IMR-90 (cell line): ENCODE measurements around the gene MYO3B.

Experiments used
- BHLHE40 ChIP-seq: fragments of 150-350 bp; IDR thresholded peaks from 2 replicates; pipeline ENCODE4 v1.6.1; 2016; ENCODE audit warnings: mild to moderate bottlenecking, low read depth, low read length
- CEBPB ChIP-seq: IDR thresholded peaks from 2 replicates; pipeline ENCODE4 v1.6.1; 2012; ENCODE audit warnings: low read depth, low read length, improper control_type of control experiment
- CHD1 ChIP-seq: IDR thresholded peaks from 2 replicates; pipeline ENCODE4 v1.6.1; 2012; ENCODE audit warnings: low read depth, low read length, improper control_type of control experiment
- MAFK ChIP-seq: IDR thresholded peaks from 2 replicates; pipeline ENCODE4 v1.6.1; 2012; ENCODE audit warnings: low read depth, low read length, improper control_type of control experiment
- MAZ ChIP-seq: IDR thresholded peaks from 2 replicates; pipeline ENCODE4 v1.6.1; 2012; ENCODE audit warnings: low read depth, mild to moderate bottlenecking, low read length, improper control_type of control experiment, moderate library complexity, borderline replicate concordance
- POLR2A ChIP-seq: IDR thresholded peaks from 2 replicates; pipeline ENCODE4 v1.6.1; 2012; ENCODE audit warnings: mild to moderate bottlenecking, low read depth, low read length
- RFX5 ChIP-seq: IDR thresholded peaks from 2 replicates; pipeline ENCODE4 v1.8.0; 2012; ENCODE audit warnings: low read depth, mild to moderate bottlenecking, low read length, moderate library complexity
- TF ChIP-seq, protein P1 (sequence below): fragments of 150-350 bp; IDR thresholded peaks from 2 replicates; pipeline ENCODE4 v1.6.1; 2017; ENCODE audit warnings: mild to moderate bottlenecking, antibody characterized with exemption, low read length, low read depth
- TF ChIP-seq, protein P2 (sequence below): conservative IDR thresholded peaks from 2 replicates; pipeline ENCODE4 v1.5.1; 2012; ENCODE audit warnings: mild to moderate bottlenecking, low read depth, low read length, improper control_type of control experiment

DNA sequence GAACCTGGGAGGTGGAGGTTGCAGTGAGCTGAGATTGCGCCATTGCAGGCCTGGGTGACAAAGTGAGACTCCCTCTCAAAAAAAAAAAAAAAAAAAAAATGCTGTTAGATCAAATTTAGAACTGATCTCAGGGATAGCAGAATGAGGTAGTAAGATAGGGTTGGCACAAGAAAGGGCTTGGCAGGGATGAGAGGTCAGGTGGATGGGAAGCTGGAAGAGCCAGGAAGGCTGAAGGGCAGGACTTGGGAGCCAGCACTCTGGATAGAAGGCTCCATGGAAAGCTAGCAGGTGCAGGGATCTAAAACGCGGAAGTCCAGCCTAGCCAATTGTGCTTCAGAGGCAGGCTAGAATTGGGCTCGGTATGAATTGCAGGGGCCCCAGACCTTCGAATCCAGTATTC, 286.3 kb downstream of the MYO3B start:
- TF ChIP-seq RFX5 (no peak), MAZ (no peak), POLR2A (no peak), CHD1 (no peak), MAFK (no peak), BHLHE40 (no peak), CEBPB (no peak)
- TF ChIP-seq, protein P1, sequence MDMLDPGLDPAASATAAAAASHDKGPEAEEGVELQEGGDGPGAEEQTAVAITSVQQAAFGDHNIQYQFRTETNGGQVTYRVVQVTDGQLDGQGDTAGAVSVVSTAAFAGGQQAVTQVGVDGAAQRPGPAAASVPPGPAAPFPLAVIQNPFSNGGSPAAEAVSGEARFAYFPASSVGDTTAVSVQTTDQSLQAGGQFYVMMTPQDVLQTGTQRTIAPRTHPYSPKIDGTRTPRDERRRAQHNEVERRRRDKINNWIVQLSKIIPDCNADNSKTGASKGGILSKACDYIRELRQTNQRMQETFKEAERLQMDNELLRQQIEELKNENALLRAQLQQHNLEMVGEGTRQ = no peak
- TF ChIP-seq, protein P2, sequence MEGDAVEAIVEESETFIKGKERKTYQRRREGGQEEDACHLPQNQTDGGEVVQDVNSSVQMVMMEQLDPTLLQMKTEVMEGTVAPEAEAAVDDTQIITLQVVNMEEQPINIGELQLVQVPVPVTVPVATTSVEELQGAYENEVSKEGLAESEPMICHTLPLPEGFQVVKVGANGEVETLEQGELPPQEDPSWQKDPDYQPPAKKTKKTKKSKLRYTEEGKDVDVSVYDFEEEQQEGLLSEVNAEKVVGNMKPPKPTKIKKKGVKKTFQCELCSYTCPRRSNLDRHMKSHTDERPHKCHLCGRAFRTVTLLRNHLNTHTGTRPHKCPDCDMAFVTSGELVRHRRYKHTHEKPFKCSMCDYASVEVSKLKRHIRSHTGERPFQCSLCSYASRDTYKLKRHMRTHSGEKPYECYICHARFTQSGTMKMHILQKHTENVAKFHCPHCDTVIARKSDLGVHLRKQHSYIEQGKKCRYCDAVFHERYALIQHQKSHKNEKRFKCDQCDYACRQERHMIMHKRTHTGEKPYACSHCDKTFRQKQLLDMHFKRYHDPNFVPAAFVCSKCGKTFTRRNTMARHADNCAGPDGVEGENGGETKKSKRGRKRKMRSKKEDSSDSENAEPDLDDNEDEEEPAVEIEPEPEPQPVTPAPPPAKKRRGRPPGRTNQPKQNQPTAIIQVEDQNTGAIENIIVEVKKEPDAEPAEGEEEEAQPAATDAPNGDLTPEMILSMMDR = no peak
